Measurements from ENCODE around the gene SLC44A2. TPM values are rescaled to one million over a fixed set of nuclear protein-coding genes. Genes with fewer than 3 reads are reported as not detected.

SLC44A2 gene
- total RNA-seq, 4 donors from 2014 or later = 86.0 to 141 (median 113) TPM

DNA sequence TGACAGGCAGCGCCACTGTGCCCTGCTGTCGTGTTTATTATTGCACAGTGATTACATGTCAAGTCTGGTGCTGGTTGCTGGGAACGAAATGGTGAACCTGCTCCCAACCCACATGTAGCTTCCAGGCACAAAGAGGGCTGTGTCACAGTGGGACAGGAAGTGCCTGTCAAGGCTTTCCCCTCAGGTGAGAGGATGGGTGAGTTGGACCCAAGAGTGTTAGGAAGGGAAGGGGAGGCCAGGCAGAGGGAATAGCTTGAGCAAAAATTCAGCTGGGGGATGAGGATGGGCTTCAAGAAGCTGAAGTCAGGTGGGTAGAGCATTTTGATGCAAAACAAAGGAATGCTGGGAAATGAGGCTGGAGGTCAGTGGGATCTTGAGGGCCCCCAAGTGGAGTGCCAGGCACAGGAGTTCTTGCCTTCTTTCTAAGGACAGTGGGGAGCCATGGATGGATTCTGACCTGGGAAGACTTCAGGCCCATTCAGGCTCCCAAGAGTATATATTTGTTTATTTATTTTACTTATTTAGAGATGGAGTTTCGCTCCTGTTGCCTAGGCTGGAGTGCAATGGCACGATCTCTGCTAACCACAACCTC, 67.4 kb downstream of the SLC44A2 start:
- no peak for DNase-seq
- H3K27me3 ChIP-seq = no peaks in the 10 kb centered on the region
- H3K4me1 ChIP-seq = peaks cover 4 to 13% of the 10 kb centered on the region in 2 donors
- no peak overlapping the region for H3K4me3 ChIP-seq (replicated peaks in 1 of 3)
- no peaks in the 10 kb centered on the region for H3K9me3 ChIP-seq
- intact Hi-C loops (cut with DNase I) = no loop called here
- H3K36me3 ChIP-seq = peaks cover 24 to 45% of the 10 kb centered on the region in 2 donors
- no peak overlapping the region for H3K27ac ChIP-seq
- no peak for TF ChIP-seq CTCF (IDR thresholded peaks at IDR 0.05)
- whole genome bisulfite sequencing, 2 donors = 83 to 92% methylated on average over 3 to 5 of the region's 5 CpGs

Other genes starting within 250 kb of the SLC44A2 start
- 100 to 1,000 TPM in 1 of 4 donors, 10 to 100 TPM in 3; 59.1 to 127 (median 70.3) TPM for gene TYK2, start 245.0 kb upstream of the SLC44A2 start, total RNA-seq
- 100 to 1,000 TPM in 3 of 4 donors, 10 to 100 TPM in 1; 99.7 to 154 (median 125) TPM for gene CDC37, start 222.0 kb upstream of the SLC44A2 start, total RNA-seq
- 10 to 100 TPM; 16.1 to 21.0 (median 18.4) TPM for gene PDE4A, start 205.0 kb upstream of the SLC44A2 start, total RNA-seq
- gene KEAP1, start 122.2 kb upstream of the SLC44A2 start, total RNA-seq = 10 to 100 TPM; 95.4 to 99.9 (median 97.8) TPM
- under 1 TPM in 3 of 4 donors, not detected in 1; 0.22 to 0.59 (median 0.27) TPM for gene S1PR5, start 108.1 kb upstream of the SLC44A2 start, total RNA-seq
- 10 to 100 TPM; 28.4 to 37.0 (median 31.3) TPM for gene ATG4D, start 81.6 kb upstream of the SLC44A2 start, total RNA-seq
- gene KRI1, start 59.5 kb upstream of the SLC44A2 start, total RNA-seq = 10 to 100 TPM; 17.3 to 49.7 (median 28.2) TPM
- 1 to 10 TPM; 2.0 to 8.2 (median 3.7) TPM for gene CDKN2D, start 56.6 kb upstream of the SLC44A2 start, total RNA-seq
- 100 to 1,000 TPM in 2 of 4 donors, 10 to 100 TPM in 2; 69.7 to 129 (median 102) TPM for gene AP1M2, start 38.2 kb upstream of the SLC44A2 start, total RNA-seq
- 100 to 1,000 TPM; 122 to 232 (median 159) TPM for gene ILF3, start 28.8 kb downstream of the SLC44A2 start, total RNA-seq
- gene QTRT1, start 75.9 kb downstream of the SLC44A2 start, total RNA-seq = 10 to 100 TPM; 26.2 to 63.3 (median 37.4) TPM
- gene DNM2, start 92.5 kb downstream of the SLC44A2 start, total RNA-seq = 100 to 1,000 TPM in 3 of 4 donors, 10 to 100 TPM in 1; 95.1 to 155 (median 120) TPM
- 10 to 100 TPM; 41.2 to 71.3 (median 48.7) TPM for gene TMED1, start 210.7 kb downstream of the SLC44A2 start, total RNA-seq
- gene C19orf38, start 222.9 kb downstream of the SLC44A2 start, total RNA-seq = 1 to 10 TPM in 2 of 4 donors, not detected in 2; 1.5 to 1.7 TPM
- 10 to 100 TPM; 12.2 to 14.8 (median 13.1) TPM for gene CARM1, start 246.0 kb downstream of the SLC44A2 start, total RNA-seq